ENCODE measurements around the gene ATPAF2.
A peak's percentile ranks its signal among the peaks of the same experiment; 100 is the strongest.

Gene ATPAF2

DNA sequence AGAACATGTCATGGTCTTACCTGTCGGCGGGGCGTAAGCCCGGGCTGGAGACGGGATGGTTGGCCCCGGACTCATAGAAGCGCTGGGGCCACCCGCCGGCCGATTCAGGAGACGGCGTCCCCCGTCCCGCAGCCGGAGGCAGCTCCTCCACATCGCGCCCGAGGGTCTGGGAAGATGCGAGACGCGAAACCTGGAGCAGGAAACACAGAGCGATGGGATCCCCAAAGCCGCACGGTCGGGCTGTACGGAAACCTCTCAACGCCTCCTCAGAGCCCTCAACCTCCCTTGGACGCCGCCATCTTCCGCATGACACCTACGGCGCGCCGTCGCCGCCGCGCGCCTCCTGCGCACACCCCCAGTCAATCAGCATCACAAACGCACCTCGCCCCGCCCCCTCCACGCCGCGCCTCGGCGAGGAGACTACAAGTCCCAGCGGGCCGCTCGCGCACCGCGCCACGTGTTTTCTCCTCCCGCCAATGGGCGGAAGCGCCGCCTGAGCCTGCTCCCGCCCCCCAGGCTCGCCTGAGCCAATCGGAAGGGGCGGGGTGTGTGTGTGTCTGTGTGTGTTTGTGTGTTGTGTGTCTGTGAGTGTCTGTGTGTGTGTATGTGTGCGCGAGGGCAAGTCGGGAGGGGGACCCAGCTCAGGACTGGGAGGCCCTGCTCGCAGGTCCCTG, at the start of gene ATPAF2, which contains the start of gene GID4:
Gene ATPAF2, minus strand, starts transcription at position 308 of the 674 bp plus-strand sequence. Its CDS starts 155 bp downstream, at position 153.
Gene GID4, plus strand, starts transcription at position 548 of the 674 bp plus-strand sequence. Its CDS starts 57 bp downstream, at position 605.
- DNase-seq (ENCODE audit: low read depth, low spot score), result peak; percentile 99

DNA sequence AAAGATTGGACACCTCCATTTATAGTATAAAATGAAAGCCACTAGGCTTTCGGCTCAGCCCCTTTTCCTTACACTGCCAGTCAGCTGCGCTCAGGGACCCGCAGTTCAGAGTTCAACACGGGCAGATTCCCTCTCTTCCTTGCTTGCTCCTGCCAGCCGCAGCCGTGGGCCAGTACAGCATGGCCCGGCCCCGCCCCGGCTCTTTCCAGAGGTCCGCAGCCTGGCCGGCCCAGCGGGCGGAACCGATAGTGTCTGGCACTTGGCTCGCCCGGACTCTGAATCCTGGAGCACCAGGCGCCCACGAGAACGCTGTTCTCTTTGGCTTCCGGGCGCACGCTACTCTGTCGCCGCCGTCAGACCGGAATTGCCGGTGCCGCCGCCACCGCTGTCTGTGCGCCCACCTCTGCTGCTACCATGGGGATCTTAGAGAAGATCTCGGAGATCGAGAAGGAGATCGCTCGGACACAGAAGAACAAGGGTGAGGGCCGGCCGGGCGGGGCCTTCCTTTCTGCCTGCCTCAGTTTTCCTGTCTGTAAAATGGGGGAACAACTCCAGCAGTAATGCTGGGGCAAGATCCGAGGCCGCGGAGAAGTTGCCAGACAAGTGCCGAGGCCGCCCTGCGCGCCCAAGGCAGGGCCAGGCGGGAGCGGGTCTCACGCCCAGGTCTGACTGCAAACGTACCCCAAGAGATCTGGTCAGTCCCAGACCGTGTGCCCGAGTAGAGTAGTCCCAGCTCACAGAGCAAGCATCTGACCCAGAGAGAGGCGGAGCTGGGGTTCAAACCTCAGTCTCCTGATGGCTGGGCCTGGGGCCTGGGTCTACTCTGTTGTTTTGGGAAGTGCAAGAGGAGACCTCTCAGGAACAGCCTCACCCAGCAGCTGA, 48.9 kb upstream of the ATPAF2 start, which contains the start of gene DRG2:
Gene DRG2, plus strand, starts transcription at position 339 of the 882 bp plus-strand sequence. Its CDS starts 76 bp downstream, at position 415.
- DNase-seq (ENCODE audit: low read depth, low spot score), result peak; percentile 77

DNA sequence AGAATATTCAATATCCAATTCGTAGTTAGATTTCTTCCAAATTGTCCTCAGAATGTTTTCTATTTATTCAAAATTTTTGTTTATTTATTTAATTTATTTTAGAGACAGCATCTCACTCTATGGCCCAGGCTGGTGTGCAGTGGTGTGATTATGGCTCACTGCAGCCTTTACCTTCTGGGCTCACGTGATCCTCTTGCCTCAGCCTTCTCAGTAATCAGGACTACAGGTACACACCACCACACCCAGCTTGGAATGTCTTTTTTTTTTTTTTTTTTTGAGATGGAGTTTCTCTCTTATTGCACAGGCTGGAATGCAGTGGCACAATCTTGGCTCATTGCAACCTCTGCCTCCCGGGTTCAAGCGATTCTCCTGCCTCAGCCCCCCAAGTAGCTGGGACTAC, 45.3 kb upstream of the ATPAF2 start:
- no peak for DNase-seq (ENCODE audit: low read depth, low spot score)

DNA sequence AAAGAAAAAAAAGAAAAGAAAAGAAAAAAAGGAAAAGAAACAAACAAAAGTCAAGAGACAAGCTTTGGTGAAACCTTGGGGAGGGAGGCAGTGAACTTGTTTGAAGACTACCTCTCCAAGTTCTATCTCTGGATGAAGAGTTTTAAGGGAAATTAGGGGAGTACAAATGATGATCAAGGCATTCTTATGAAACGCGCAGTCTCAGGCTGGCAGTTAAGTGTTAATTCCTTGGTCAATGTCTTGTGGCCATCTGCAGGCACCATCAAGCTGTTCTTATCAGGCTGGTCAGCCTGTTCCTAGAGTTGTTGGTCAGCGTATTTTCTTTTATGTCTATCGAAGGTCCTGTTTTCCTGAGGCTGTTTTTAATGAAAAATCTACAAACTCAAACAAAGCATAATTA, 40.6 kb upstream of the ATPAF2 start:
- no peak for DNase-seq (ENCODE audit: low read depth, low spot score)

DNA sequence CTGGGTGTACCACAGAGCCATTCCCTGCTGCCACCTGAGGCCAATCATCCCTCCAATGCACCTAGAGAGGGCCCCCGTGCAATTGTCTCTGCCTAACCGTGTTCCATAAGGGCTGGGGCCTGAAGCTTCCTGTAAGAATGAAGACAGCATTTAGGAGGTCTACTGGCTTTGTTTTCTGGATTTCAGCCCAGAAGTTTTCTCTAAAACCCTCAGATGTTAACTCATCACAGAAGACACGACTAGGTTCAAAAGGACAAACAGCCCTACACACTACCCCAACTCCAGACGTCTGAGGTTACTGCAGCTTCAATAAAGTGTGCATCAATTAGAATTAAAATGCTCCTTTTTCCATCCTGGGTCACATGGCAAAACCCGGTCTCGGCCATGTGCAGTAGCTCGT, 38.0 kb upstream of the ATPAF2 start:
- no peak for DNase-seq (ENCODE audit: low read depth, low spot score)

DNA sequence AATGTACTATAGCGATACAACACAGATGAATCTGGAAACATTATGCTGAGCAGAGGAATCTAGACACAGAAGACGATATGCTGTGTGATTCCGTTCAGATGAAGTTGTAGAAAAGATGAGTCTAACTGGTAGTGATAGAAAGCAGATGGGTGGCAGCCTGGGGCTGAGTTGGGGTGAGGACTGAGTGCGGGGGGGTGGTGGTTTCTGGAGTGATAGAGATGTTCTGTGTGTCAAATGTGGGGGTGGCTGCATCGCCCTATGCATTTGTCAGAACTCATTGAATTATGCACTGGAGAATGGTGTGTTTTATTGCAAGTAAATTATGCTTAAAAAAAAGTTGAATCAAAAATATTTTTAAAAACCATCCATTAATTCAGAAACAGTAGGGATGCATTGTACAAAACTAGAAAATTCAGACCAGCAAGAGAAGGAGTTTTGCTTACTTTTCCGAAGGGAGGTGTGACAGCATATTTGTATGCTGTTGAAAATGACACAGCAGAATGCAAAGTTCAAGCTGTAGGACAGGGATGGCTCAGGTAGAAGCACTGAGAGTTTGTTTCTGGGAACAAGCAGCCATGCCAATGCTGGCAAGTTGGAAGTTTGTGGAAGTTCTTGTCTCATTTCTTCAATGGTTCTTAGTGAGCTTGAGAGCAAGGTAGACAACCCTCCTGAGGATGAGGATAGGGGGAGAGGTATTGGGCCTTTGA, 35.8 kb upstream of the ATPAF2 start:
- DNase-seq (ENCODE audit: low read depth, low spot score), result no peak

DNA sequence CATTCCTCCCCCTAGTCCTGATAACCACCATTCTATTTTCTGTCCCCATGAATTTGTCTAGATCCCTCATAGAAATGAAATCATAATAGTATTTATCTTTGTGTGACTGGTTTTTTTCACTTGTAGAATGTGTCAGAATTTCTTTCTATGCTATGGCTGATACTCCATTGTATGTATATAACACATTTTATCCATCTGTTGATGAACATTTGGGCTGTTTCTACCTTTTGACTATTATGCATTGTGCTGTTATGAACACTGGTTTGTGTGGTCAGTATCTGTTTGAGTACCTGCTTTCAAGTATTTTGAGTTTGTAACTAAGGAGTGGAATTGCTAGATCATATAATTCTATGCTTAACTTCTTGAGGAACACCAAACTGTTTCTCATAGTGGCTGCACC, 32.8 kb upstream of the ATPAF2 start:
- no peak for DNase-seq (ENCODE audit: low read depth, low spot score)

DNA sequence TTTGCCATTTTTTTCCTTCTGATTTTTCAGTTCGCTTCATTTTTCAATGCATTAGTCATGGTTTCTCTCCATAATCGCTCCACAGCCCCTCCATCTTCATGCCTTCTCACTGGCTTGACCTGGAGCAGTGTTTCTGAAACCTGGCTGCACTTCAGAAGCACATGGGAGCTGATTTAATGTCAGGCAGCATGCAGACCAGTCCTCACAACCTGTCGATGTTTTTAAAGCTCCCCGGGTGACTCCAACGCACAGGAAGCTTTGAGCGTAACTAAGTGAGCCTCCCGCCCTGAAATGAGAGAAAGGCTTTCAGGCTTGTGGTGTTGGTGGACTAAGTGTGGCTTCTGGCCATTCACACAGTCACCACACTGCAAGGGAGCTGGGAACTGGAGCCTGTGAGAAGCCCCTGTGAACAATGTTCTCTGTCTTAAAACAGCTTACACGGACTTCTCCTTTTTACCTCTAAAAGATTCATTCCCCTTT, 31.9 kb upstream of the ATPAF2 start:
- no peak for DNase-seq (ENCODE audit: low read depth, low spot score)

DNA sequence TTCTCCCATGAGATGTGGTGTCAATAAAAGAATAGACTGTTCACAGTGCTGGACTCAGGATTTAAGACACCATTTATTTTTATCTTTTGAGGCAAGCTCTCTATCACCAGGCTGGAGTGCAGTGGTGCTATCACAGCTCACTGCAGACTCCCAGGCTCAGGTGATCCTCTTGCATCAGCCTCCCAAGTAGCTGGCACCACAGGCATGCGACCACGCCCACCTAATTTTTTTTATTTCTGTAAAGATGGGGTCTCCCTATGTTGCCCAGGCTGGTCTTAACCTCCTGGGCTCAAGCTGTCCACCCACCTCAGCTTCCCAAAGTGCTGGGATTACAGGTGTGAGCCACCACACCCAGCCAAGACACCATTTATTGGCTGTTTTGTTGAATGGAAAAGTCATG, 30.1 kb upstream of the ATPAF2 start:
- DNase-seq (ENCODE audit: low read depth, low spot score), result no peak

DNA sequence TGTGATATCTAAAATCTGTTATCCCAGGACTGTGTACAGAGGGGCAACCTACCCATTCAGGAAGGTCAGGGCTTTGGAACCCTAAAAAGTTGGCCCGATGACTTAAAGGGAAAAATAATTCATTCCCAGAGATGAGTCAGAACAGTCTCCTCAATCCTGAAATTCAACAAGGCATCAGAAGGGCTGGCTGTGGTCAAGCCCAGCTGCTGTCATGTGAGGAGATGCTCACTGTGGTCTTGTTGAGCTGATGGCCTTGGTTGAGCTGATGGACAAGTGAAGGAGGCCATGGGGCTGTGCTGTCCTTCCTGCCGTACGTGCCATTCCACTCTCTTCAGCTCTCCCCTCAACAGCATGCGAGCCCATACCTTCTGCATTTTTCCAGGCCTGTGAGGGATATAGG, 27.9 kb upstream of the ATPAF2 start:
- no peak for DNase-seq (ENCODE audit: low read depth, low spot score)

DNA sequence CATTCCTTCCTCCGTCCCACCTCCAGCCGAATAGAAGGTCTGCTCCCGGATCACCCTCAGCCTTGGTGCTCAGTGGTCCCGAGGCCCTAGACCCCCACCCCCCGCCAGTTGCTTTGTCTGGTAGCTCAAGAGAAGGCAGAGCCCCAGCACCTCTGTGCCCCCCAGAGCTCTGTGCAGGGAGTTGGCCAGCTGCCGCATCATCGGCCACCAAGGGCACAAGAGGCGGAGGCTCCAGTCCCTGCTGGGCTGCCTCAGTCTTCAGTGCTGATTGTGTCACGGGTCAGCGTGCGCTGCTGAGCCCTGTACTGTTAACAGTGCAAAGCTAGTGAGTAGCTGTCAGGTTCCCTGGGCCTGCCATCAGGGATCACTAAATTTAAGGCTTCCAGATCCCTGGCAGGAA, 26.6 kb upstream of the ATPAF2 start:
- DNase-seq (ENCODE audit: low read depth, low spot score), result no peak

DNA sequence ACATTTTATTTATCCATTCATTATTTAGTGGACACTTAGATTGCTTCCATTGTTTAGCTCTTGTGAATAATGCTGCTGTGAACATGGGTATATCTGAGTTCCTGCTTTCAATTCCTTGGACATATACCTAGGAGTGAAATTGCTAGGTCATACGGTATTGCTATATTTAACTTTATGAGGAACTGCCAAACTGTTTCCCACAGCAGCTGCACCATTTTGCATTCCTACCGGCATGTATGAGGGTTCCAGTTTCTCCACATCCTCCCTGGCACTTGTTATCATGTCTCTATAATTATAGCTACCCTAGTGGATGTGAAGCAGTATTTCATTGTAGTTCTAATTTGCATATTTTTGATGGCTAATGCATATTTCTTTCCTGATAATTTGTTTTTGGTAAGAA, 25.1 kb upstream of the ATPAF2 start:
- no peak for DNase-seq (ENCODE audit: low read depth, low spot score)

DNA sequence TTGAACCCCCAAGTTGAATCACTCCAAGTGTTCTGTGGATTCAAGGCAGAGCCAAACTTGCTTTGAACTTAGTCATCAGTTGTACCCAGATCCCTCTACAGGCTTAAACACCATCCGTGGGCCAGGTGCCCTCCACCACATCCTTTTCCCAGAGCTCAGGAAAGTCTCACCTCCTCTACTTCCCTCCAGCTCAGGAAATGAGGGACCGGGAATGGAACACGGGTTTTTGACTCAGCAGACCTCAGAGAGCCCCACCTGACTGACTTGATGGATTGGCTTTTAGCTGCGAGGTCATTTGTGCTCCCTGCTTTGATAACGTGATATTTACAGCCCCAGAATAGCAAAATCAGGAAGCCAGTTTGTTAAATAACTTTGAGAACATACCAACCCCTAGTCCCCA, 20.3 kb upstream of the ATPAF2 start:
- no peak for DNase-seq (ENCODE audit: low read depth, low spot score)

DNA sequence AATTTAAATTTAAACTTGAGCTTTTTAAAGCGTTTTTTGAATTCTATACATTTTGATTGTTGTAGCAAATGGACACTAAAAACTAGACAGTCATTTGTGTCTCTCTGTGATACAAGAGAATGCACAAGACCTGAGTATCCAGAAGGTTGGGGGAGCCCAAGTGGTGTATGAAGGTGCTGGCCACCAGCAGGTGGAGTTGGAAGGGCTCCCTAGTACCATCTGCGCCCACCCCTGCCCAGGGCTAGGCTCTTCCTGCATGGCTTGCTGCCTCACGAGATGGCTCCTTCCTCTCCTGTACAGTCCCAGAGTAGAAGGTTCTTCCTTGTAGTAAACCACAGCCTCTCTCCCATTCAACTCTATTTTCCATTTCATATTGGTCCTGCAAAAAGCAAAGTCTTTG, 17.2 kb upstream of the ATPAF2 start:
- no peak for DNase-seq (ENCODE audit: low read depth, low spot score)

DNA sequence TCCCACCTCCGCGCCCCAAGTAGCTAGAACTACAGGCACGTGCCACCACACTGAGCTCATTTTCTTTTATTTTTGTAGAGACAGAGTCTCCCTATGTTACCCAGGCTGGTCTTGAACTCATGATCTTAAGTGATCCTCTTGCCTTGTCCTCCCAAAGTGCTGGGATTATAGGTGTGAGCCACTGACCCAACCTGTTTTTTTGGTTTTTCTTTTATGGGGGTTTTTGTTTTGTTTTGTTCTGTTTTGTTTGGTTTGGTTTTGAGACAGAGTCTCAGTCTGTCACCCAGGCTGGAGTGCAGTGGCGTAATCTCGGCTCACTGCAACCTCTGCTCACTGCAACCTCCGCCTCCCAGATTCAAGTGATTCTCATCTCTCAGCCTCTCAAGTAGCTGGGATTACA, 16.6 kb upstream of the ATPAF2 start:
- DNase-seq (ENCODE audit: low read depth, low spot score), result no peak

DNA sequence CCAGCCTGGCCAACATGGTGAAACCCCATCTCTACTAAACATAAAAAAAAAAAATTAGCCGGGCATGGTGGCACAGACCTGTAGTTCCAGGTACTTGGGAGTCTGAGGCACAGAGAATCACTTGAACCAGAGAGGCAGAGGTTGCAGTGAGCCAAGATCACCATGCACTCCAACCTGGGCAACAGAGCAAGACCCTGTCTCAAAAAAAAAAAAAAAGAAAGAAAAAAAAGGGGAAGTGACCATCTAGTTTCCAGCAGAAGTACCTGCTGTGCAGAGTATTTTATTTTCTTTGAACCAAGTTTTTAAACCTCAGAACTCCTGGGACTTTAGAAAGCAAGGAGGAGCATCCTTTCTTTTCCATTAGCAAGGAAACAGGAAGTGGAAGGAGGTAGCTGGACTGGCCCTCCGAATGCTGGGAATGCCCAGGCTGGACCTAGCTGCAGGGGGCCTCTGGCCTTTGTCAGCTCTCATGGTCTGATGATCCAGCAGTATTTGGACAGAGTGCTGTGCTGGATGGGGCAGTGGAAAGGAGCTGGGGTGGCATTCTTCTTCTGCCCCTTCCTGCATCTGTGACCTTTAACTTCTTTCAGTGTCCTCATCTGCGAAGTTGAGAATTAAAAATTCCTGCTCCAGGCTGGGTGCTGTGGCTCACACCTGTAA, 6.9 kb upstream of the ATPAF2 start:
- no peak for DNase-seq (ENCODE audit: low read depth, low spot score)

DNA sequence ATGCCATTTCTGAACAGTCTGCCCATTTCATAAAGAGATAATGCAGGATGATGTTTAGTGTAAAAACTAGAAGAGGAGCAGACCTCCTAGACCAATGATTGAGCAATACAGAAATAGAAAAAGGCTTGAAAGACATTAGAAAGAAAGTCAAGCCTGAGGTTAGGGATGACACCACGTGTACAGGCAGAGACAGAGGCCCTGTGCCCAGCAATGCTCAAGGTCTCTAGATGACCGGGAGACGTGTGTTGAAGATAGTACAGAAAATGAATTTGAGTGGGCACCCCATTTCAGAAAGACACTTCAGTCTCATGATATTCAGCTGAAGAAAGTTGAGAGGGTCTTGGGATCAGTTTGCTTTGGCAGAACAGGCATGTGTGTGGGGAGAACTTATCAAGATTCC, 5.6 kb upstream of the ATPAF2 start:
- DNase-seq (ENCODE audit: low read depth, low spot score), result no peak

DNA sequence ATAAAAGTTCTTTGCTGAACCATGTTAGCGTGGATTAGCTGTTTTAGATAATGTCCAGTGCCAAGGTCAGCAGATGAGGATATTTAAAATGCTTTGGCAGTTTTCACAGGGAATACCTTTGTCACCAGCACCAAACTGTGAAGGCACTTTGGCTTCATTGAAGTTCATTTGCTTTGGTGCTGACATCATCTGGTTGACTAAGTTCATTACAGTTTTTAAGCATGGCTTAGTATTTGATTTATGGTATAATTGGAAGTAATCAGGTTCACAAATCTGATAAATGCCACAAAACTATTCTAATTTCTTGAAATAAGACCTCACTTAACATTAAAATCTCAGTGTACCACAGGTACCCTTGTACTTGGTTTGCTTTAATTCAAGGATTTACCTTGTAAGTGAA, 4.5 kb upstream of the ATPAF2 start:
- DNase-seq (ENCODE audit: low read depth, low spot score), result no peak

DNA sequence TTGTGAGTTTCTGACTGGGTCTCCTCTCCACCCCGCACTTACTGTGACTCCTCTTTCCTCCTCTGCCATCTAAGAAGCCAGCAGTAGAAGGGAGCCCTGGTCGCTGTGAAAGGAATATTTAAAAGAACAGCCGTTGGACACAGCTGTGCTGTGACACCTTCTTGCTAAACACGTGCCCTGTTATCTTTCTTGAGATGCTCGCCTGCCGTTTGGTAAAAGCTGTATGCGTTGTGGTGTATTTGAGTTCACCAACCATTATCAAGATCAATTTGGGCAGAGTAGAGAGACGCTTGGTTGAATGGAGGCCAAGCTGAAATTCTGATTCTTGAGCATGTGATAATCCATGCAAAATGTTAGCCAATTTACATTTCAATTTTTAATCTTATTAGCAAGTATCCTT, 4.0 kb upstream of the ATPAF2 start:
- no peak for DNase-seq (ENCODE audit: low read depth, low spot score)

DNA sequence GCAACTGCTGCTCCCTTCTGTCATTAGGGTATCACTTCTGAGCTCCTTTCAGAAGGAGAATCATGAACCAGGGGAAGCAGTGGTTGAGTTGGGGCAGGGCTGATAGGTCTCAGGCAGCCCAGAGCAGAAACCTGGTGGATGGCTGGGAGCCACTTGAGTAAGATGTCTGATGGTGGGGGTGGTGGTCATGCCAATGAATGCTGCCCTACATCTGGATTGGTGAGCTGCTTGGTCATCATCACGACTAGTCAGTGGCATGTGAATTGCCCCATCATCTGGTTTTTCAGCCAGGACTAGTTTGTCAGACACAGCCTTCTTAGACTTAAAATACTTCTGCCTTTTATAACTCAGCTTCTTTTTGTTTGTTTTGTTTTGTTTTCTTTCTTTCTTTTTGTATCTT, 2.8 kb upstream of the ATPAF2 start:
- no peak for DNase-seq (ENCODE audit: low read depth, low spot score)

DNA sequence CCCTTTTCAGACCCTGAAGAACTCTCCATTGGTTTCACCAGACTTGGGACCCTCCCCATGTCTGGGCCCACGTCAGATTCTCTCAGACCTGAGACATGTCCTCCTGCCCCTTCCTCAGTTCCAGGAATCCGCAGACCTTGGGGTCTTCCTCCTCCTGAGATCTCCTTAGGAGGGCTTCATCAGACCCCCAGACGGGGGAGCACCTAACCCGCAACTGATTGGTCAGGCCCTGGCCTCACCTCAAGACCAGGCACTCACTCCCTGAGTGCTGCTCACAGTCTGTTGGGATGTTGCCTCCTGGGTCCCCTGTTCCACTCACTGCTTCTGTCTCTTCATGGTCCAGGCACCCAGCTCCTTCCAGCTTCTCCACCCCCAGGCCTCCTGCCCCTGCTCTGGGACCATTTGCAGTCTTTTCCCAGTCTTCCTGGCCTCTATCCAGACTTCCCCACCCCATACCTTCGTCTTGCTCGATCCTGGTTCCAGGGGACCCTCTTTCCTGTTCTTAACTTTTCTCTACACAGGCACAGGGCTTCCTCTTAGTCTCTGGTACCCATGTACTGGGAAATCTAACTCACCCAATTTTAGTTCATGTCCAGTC, 1.4 kb upstream of the ATPAF2 start:
- DNase-seq (ENCODE audit: low read depth, low spot score), result no peak
